ENCODE results near the gene RANBP1.

Gene RANBP1

GRCh38 chr22:20089226-20089976 is 26.5 kb upstream of the RANBP1 start:
- DNase-seq, result no peak

- no peak for DNase-seq
These were observed 25.8 kb upstream of the RANBP1 start for GRCh38 chr22:20089977-20090729.

- DNase-seq, result no peak
These were observed 25.1 kb upstream of the RANBP1 start for GRCh38 chr22:20090730-20091240.

GRCh38 chr22:20091690-20092476 is 24.0 kb upstream of the RANBP1 start:
- DNase-seq, result no peak

GRCh38 chr22:20092477-20092854 is 23.4 kb upstream of the RANBP1 start:
- no peak for DNase-seq

- DNase-seq, result no peak
These were observed 22.3 kb upstream of the RANBP1 start for GRCh38 chr22:20093418-20094196.

GRCh38 chr22:20094197-20094807 is 21.6 kb upstream of the RANBP1 start:
- no peak for DNase-seq

- no peak for DNase-seq
These were observed 20.4 kb upstream of the RANBP1 start for GRCh38 chr22:20095521-20095920.

GRCh38 chr22:20096574-20097420 is 19.1 kb upstream of the RANBP1 start:
- DNase-seq, result no peak

GRCh38 chr22:20099099-20099711 is 16.7 kb upstream of the RANBP1 start:
- no peak for DNase-seq

- no peak for DNase-seq
These were observed 14.3 kb upstream of the RANBP1 start for GRCh38 chr22:20101638-20102037.

GRCh38 chr22:20102203-20102780 is 13.6 kb upstream of the RANBP1 start:
- DNase-seq, result no peak

- DNase-seq, result no peak
These were observed 10.3 kb upstream of the RANBP1 start for GRCh38 chr22:20105456-20106204.

- DNase-seq, result no peak
These were observed 9.6 kb upstream of the RANBP1 start for GRCh38 chr22:20106205-20106848.

GRCh38 chr22:20106849-20107237 is 9.1 kb upstream of the RANBP1 start:
- no peak for DNase-seq

- no peak for DNase-seq
These were observed 8.4 kb upstream of the RANBP1 start for GRCh38 chr22:20107471-20107901.

GRCh38 chr22:20107951-20108756 is 7.8 kb upstream of the RANBP1 start:
- DNase-seq, result no peak

GRCh38 chr22:20108757-20109230 is 7.1 kb upstream of the RANBP1 start:
- no peak for DNase-seq
